GM19043 (cell line): ENCODE results near the gene HMBS.
"Not testable (repeated sequence)": the region's sequence is repeated elsewhere in the genome, so short reads cannot be mapped to it uniquely, and the experiment has no call there.

ENCODE experiments used
- ATAC-seq: cut with Tn5 transposase; IDR thresholded peaks from one replicate; pipeline ENCODE4 v1.9.1; 2021; ENCODE audit warnings: low read depth; ENCODE audit not compliant: unreplicated experiment

Gene HMBS

GRCh38 chr11:119084663-119085436 lies at the start of gene HMBS:
Gene HMBS, plus strand, starts transcription at chr11:119084881. Its CDS starts 153 bp downstream, at chr11:119085034.
- ATAC-seq: peak; percentile 93

- no peak for ATAC-seq
Observed at GRCh38 chr11:119038884-119039283, 45.8 kb upstream of the HMBS start.

- ATAC-seq: not testable (repeated sequence)
Observed at GRCh38 chr11:119039471-119039870, 45.2 kb upstream of the HMBS start.

- ATAC-seq: no peak
Observed at GRCh38 chr11:119041821-119042514, 42.7 kb upstream of the HMBS start.

GRCh38 chr11:119042927-119043326 lies 41.8 kb upstream of the HMBS start:
- ATAC-seq: no peak

GRCh38 chr11:119044708-119045107 lies 40.0 kb upstream of the HMBS start:
- ATAC-seq: no peak

GRCh38 chr11:119046489-119046888 lies 38.2 kb upstream of the HMBS start:
- no peak for ATAC-seq

GRCh38 chr11:119047205-119047604 lies 37.5 kb upstream of the HMBS start:
- no peak for ATAC-seq

- ATAC-seq: no peak
Observed at GRCh38 chr11:119048644-119049043, 36.0 kb upstream of the HMBS start.

GRCh38 chr11:119049081-119049480 lies 35.6 kb upstream of the HMBS start:
- no peak for ATAC-seq

GRCh38 chr11:119051440-119052162 lies 33.1 kb upstream of the HMBS start:
- no peak for ATAC-seq

- no peak for ATAC-seq
Observed at GRCh38 chr11:119052163-119052814, 32.4 kb upstream of the HMBS start.

- no peak for ATAC-seq
Observed at GRCh38 chr11:119054418-119054817, 30.3 kb upstream of the HMBS start.

GRCh38 chr11:119055901-119056300 lies 28.8 kb upstream of the HMBS start:
- ATAC-seq: no peak

- no peak for ATAC-seq
Observed at GRCh38 chr11:119056421-119056999, 28.2 kb upstream of the HMBS start.

- peak; percentile 94 for ATAC-seq
Observed at GRCh38 chr11:119057000-119057769, 27.5 kb upstream of the HMBS start, which contains the start of gene HYOU1. Gene HYOU1, minus strand, starts transcription at chr11:119057205. Its CDS starts 1,045 bp downstream, at chr11:119056160.

- ATAC-seq: not testable (repeated sequence)
Observed at GRCh38 chr11:119059128-119059527, 25.6 kb upstream of the HMBS start.

- no peak for ATAC-seq
Observed at GRCh38 chr11:119061256-119061655, 23.4 kb upstream of the HMBS start.

- no peak for ATAC-seq
Observed at GRCh38 chr11:119062779-119063178, 21.9 kb upstream of the HMBS start.

GRCh38 chr11:119065369-119065768 lies 19.3 kb upstream of the HMBS start:
- ATAC-seq: no peak
